ENCODE measurements around the gene ARL6IP4.

The ARL6IP4 gene

GRCh38 chr12:122991623-122992275 lies 11.3 kb downstream of the ARL6IP4 start:
- no peak for DNase-seq

- no peak for DNase-seq
Observed at GRCh38 chr12:122992386-122992785, 11.9 kb downstream of the ARL6IP4 start.

- no peak for DNase-seq
Observed at GRCh38 chr12:122994140-122994675, 13.7 kb downstream of the ARL6IP4 start.

- DNase-seq: no peak
Observed at GRCh38 chr12:122994781-122995502, 14.5 kb downstream of the ARL6IP4 start.

GRCh38 chr12:122995503-122996187 lies 15.2 kb downstream of the ARL6IP4 start:
- DNase-seq: no peak

GRCh38 chr12:122996188-122996601 lies 15.7 kb downstream of the ARL6IP4 start:
- DNase-seq: no peak

GRCh38 chr12:122996621-122997342 lies 16.3 kb downstream of the ARL6IP4 start:
- DNase-seq: no peak

- DNase-seq: no peak
Observed at GRCh38 chr12:122997343-122998250, 17.1 kb downstream of the ARL6IP4 start.

GRCh38 chr12:122998316-122998715 lies 17.8 kb downstream of the ARL6IP4 start:
- DNase-seq: no peak

- DNase-seq: no peak
Observed at GRCh38 chr12:122999196-122999946, 18.9 kb downstream of the ARL6IP4 start.

GRCh38 chr12:122999986-123000420 lies 19.5 kb downstream of the ARL6IP4 start:
- DNase-seq: no peak

- DNase-seq: no peak
Observed at GRCh38 chr12:123000578-123000977, 20.1 kb downstream of the ARL6IP4 start.

GRCh38 chr12:123001464-123001863 lies 21.0 kb downstream of the ARL6IP4 start:
- DNase-seq: no peak

GRCh38 chr12:123003257-123003656 lies 22.8 kb downstream of the ARL6IP4 start:
- no peak for DNase-seq

GRCh38 chr12:123004287-123004686 lies 23.8 kb downstream of the ARL6IP4 start:
- no peak for DNase-seq

GRCh38 chr12:123005081-123005626 lies 24.7 kb downstream of the ARL6IP4 start:
- no peak for DNase-seq

- no peak for DNase-seq
Observed at GRCh38 chr12:123006977-123007376, 26.5 kb downstream of the ARL6IP4 start.

- no peak for DNase-seq
Observed at GRCh38 chr12:123010110-123010509, 29.6 kb downstream of the ARL6IP4 start.

- no peak for DNase-seq
Observed at GRCh38 chr12:123010681-123011080, 30.2 kb downstream of the ARL6IP4 start.

- DNase-seq: no peak
Observed at GRCh38 chr12:123011701-123012100, 31.2 kb downstream of the ARL6IP4 start.
